GM23248 (cell line): Measurements from ENCODE around the gene IQGAP2. TPM values are rescaled to one million over a fixed set of nuclear protein-coding genes. Genes with fewer than 3 reads are reported as not detected.

Source experiments
- DNase-seq: peaks from one replicate; pipeline ENCODE4 v3.0.0-alpha.2; 2015
- H2AFZ ChIP-seq: fragments of 200-600 bp; sonication (generic); 2 replicates; pipeline ENCODE4 v1.6.1; 2016; ENCODE audit warnings: antibody characterized with exemption
- H3F3A ChIP-seq: fragments of 200-600 bp; sonication (generic); 2 replicates; pipeline ENCODE4 v1.6.1; 2016; ENCODE audit warnings: mild to moderate bottlenecking, antibody characterized with exemption, mixed run types; ENCODE audit not compliant: insufficient read depth
- H3K27ac ChIP-seq: fragments of 200-600 bp; sonication (generic); 2 replicates; pipeline ENCODE4 v1.5.1; 2016; ENCODE audit warnings: mild to moderate bottlenecking
- H3K27me3 ChIP-seq: fragments of 200-600 bp; sonication (generic); replicated peaks from 2 replicates; pipeline ENCODE4 v1.6.1; 2016; ENCODE audit warnings: mild to moderate bottlenecking; ENCODE audit not compliant: insufficient read depth
- H3K36me3 ChIP-seq: fragments of 200-600 bp; sonication (generic); 2 replicates; pipeline ENCODE4 v1.6.1; 2016; ENCODE audit warnings: low read depth, mild to moderate bottlenecking
- H3K4me1 ChIP-seq: fragments of 200-600 bp; sonication (generic); 2 replicates; pipeline ENCODE4 v1.6.1; 2016; ENCODE audit warnings: mild to moderate bottlenecking; ENCODE audit not compliant: insufficient read depth
- H3K4me2 ChIP-seq: fragments of 200-600 bp; sonication (generic); one replicate; pipeline ENCODE4 v1.6.1; 2016; ENCODE audit warnings: mild to moderate bottlenecking; ENCODE audit not compliant: unreplicated experiment
- H3K4me3 ChIP-seq: fragments of 200-600 bp; sonication (generic); 2 replicates; pipeline ENCODE4 v1.5.1; 2016; ENCODE audit warnings: mild to moderate bottlenecking
- H3K79me2 ChIP-seq: fragments of 200-600 bp; sonication (generic); 2 replicates; pipeline ENCODE4 v1.6.1; 2016; ENCODE audit warnings: mild to moderate bottlenecking; ENCODE audit not compliant: insufficient read depth
- H3K9ac ChIP-seq: fragments of 200-600 bp; sonication (generic); 2 replicates; pipeline ENCODE4 v1.6.1; 2016; ENCODE audit warnings: mild to moderate bottlenecking
- H3K9me2 ChIP-seq: fragments of 200-600 bp; sonication (generic); 2 replicates; pipeline ENCODE4 v1.6.1; 2016; ENCODE audit warnings: mixed run types, mild to moderate bottlenecking, moderate library complexity; ENCODE audit not compliant: insufficient read depth
- H3K9me3 ChIP-seq: fragments of 200-600 bp; sonication (generic); one replicate; pipeline ENCODE4 v1.6.1; 2017; ENCODE audit warnings: low read depth
- H4K20me1 ChIP-seq: fragments of 200-600 bp; sonication (generic); 2 replicates; pipeline ENCODE4 v1.6.0; 2016; ENCODE audit not compliant: insufficient read depth
- EZH2 ChIP-seq: fragments of 200-600 bp; sonication (generic); IDR thresholded peaks from 2 replicates; pipeline ENCODE4 v1.6.1; 2018; ENCODE audit warnings: antibody characterized with exemption, mild to moderate bottlenecking; ENCODE audit not compliant: insufficient read depth, poor library complexity, severe bottlenecking
- EZH2phosphoT487 ChIP-seq: fragments of 200-600 bp; sonication (generic); IDR thresholded peaks from 2 replicates; pipeline ENCODE4 v1.6.1; 2018; ENCODE audit warnings: antibody characterized with exemption, moderate library complexity, mild to moderate bottlenecking, low read depth; ENCODE audit not compliant: insufficient read depth
- WGBS, 2 experiments: methylation state at CpG; one replicate each; pipeline ENCODE4 v1.1.6; 2015 to 2017; ENCODE audit warnings: low lambda C conversion rate in 2 of 2, low coverage in 1 of 2; ENCODE audit errors: missing lambda C conversion rate in 2 of 2; 5-methylcytosine and 5-hydroxymethylcytosine counted together
- in situ Hi-C: fragments of 300-500 bp; cut with MboI; formaldehyde crosslinking; loops from 2 replicates; pipeline ENCODE4 v1.15.0; 2020
- polyA plus RNA-seq: library from polyadenylated mRNA; unstranded; fragments of >200 nt; fragmentation: Nextera tagmentation; extraction: Ambion mirVana; gene quantifications from 2 replicates; pipeline ENCODE4 v1.2.1, GENCODE V29; 2016
- total RNA-seq: library from RNA; depleted of rRNA; stranded (reverse); fragments of >200 nt; shearing (Covaris generic); gene quantifications from 2 replicates; pipeline ENCODE4 v1.2.3, GENCODE V29; 2014

IQGAP2 gene
- total and polyA plus RNA-seq, 2 experiments from 2014 or later: 0.11 TPM; not detected in 1

DNA sequence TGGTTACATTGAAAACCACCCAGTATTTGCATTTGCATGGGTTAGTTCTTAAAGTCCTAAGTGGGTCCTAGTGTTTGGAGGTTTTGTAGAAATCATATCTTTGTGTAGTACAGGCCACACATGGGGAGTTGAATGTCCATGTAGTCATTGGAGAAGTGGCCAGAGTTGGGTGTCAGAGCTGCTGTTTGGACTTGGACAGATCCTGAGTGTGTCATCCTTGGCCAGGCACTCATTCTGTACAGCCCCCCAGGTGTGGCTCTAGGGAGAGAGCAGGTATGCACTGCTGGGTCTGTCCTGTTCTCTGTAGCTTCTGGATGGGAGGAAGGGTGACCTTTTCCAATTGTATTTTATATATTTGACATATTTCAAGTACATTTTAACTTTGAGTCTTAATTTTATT, 82.4 kb downstream of the IQGAP2 start:
- no peak for DNase-seq
- Histone ChIP-seq H2AFZ (no peak overlapping the region), H3K79me2 (no peaks in the 10 kb centered on the region), H3K36me3 (no peaks in the 10 kb centered on the region), H3K27me3 (peaks cover 4% of the 10 kb centered on the region; the same call in 1 of the 2 replicates), H3K27ac (no peak overlapping the region), H3K4me2 (no peak overlapping the region), H4K20me1 (no peaks in the 10 kb centered on the region), H3K9me2 (no peaks in the 10 kb centered on the region), H3K4me1 (no peaks in the 10 kb centered on the region), H3F3A (no peaks in the 10 kb centered on the region), H3K9me3 (no peaks in the 10 kb centered on the region), H3K4me3 (no peak overlapping the region), H3K9ac (no peak overlapping the region)
- TF ChIP-seq EZH2: no peak
- no peak for TF ChIP-seq EZH2phosphoT487
- in situ Hi-C loops: no loop called here

- no peaks in the 10 kb centered on the region for H3K36me3 ChIP-seq
- H3K4me2 ChIP-seq: no peak overlapping the region
- no peaks in the 10 kb centered on the region for H3F3A ChIP-seq
- in situ Hi-C loops: no loop called here
- H3K9me3 ChIP-seq: no peaks in the 10 kb centered on the region
- no peak overlapping the region for H3K4me3 ChIP-seq
- 59 to 69% methylated on average over 4 of the region's 4 CpGs for WGBS, 2 experiments
- DNase-seq: no peak
- TF ChIP-seq EZH2phosphoT487 (no peak), EZH2 (no peak)
- no peak overlapping the region for H3K9ac ChIP-seq
- no peaks in the 10 kb centered on the region for H3K9me2 ChIP-seq
- H3K4me1 ChIP-seq: no peaks in the 10 kb centered on the region
- no peak overlapping the region for H3K27ac ChIP-seq
- no peaks in the 10 kb centered on the region for H3K79me2 ChIP-seq
- H2AFZ ChIP-seq: no peak overlapping the region
- H3K27me3 ChIP-seq: peaks cover 4% of the 10 kb centered on the region; the same call in 1 of the 2 replicates
- no peaks in the 10 kb centered on the region for H4K20me1 ChIP-seq
These were observed 84.3 kb downstream of the IQGAP2 start for GRCh38 chr5:76487386-76487785.

- no peaks in the 10 kb centered on the region for H3K36me3 ChIP-seq
- H3K4me3 ChIP-seq: no peak overlapping the region
- no peaks in the 10 kb centered on the region for H3K4me1 ChIP-seq
- H3K9me2 ChIP-seq: no peaks in the 10 kb centered on the region
- whole genome bisulfite sequencing, 2 experiments: 0 to 5% methylated on average over 1 of the region's 1 CpG
- H3K4me2 ChIP-seq: no peak overlapping the region
- no peak overlapping the region for H3K27ac ChIP-seq
- H3K9me3 ChIP-seq: no peaks in the 10 kb centered on the region
- no peak for TF ChIP-seq EZH2
- no peak for TF ChIP-seq EZH2phosphoT487
- no peaks in the 10 kb centered on the region for H3F3A ChIP-seq
- H3K27me3 ChIP-seq: peaks cover under 1% of the 10 kb centered on the region; the same call in 1 of the 2 replicates
- no peaks in the 10 kb centered on the region for H3K79me2 ChIP-seq
- H3K9ac ChIP-seq: no peak overlapping the region
- no peak overlapping the region for H2AFZ ChIP-seq
- H4K20me1 ChIP-seq: no peaks in the 10 kb centered on the region
- in situ Hi-C loops: no loop called here
- no peak for DNase-seq
These were observed 84.7 kb downstream of the IQGAP2 start for GRCh38 chr5:76487821-76488220.

DNA sequence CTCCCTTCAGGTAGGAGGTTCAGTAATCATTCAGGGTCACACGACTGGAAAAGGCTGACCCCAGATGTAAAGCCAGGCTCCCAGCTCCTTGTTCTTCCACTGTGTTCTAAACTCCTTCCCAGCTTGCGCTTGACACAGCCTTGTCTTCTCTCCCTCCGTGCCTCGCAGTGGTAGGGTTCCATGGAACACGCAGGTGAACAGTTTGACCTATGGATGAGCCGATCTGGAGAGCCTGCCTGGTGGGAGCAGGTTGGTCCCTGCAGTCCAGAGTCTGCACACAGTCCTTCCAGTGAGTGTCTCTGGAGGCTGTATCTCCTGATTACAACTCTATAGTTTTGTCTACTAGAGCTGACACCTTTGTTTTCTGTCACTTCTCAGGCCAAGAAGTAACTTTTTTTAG, 85.9 kb downstream of the IQGAP2 start:
- WGBS, 2 experiments: 47 to 62% methylated on average over 6 of the region's 6 CpGs
- Histone ChIP-seq H3K36me3 (no peaks in the 10 kb centered on the region), H3K9me2 (no peaks in the 10 kb centered on the region), H4K20me1 (no peaks in the 10 kb centered on the region), H3K4me3 (no peak overlapping the region), H3K27ac (no peak overlapping the region), H3K9ac (no peak overlapping the region), H3K79me2 (no peaks in the 10 kb centered on the region), H2AFZ (no peak overlapping the region), H3K27me3 (no peaks in the 10 kb centered on the region), H3K4me1 (no peaks in the 10 kb centered on the region), H3K9me3 (no peaks in the 10 kb centered on the region), H3K4me2 (no peak overlapping the region), H3F3A (no peaks in the 10 kb centered on the region)
- in situ Hi-C loops: no loop called here
- no peak for DNase-seq
- no peak for TF ChIP-seq EZH2phosphoT487
- no peak for TF ChIP-seq EZH2
